ENCODE results near the gene PRKG1.

DNA sequence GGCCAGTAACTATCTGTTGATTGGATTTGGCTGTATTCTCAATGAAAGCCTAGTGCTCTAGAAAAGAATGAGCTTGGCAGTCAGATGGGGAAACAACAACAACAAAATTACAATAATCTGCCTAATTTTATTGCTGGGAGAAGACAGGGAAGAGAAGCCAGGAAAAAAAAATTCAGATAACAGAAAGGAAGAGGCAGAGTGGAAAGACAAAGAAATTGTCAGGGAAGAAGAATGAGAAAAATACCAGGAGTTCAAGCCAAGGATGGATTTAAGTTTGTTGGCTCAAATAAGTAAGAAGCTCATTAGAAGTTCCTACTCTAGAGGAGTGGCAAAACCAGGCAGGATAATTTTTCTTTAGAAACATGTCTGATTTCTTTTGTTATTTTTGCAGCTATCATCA lies 45.9 kb upstream of the PRKG1 start:
- TF ChIP-seq YY1 (IDR thresholded peaks at IDR 0.05; ENCODE audit: low read depth) = no peak
- TF ChIP-seq CREB1 (IDR thresholded peaks at IDR 0.05; ENCODE audit: low read depth) = no peak
- no peak for TF ChIP-seq EP300 (IDR thresholded peaks at IDR 0.05; ENCODE audit: borderline replicate concordance)
- no peak for TF ChIP-seq FOXM1 (IDR thresholded peaks at IDR 0.05; ENCODE audit: borderline replicate concordance, low read depth)
- TF ChIP-seq TAF1 (IDR thresholded peaks at IDR 0.05; ENCODE audit: low read depth) = no peak

Data from Ishikawa (cell line).